ENCODE results near the gene CAV2. TPM values are rescaled to one million over a fixed set of nuclear protein-coding genes. Genes with fewer than 3 reads are reported as not detected.
A peak's percentile ranks its signal among the peaks of the same experiment; 100 is the strongest.

Gene CAV2
- total RNA-seq = 81.6 and 86.8 TPM in 2 replicates
- long read RNA-seq, transcript CAV2-214 (2 exons, 787 nt) = minor isoform, 15 of 611 reads
- long read RNA-seq, transcript CAV2-201 (3 exons, 3,301 nt) = major isoform, 574 of 611 reads
- long read RNA-seq, partial matches to known transcripts = 8 of 611 reads
- long read RNA-seq, other reads (novel, unspliced or antisense) = 7 of 611 reads

- DNase-seq (ENCODE audit: extremely low spot score, unreplicated experiment) = peak; percentile 87
- Mint-ChIP-seq H3K27me3 (ENCODE audit: unreplicated experiment) (no peaks in the 10 kb centered on the region), H3K4me1 (ENCODE audit: unreplicated experiment) (peaks cover 37% of the 10 kb centered on the region), H3K4me3 (ENCODE audit: unreplicated experiment) (peak within 1 kb of the TSS; percentile 95), H3K9me3 (ENCODE audit: unreplicated experiment) (peaks cover 5% of the 10 kb centered on the region), H3K36me3 (ENCODE audit: unreplicated experiment) (no peaks in the 10 kb centered on the region), H3K27ac (ENCODE audit: unreplicated experiment) (peak within 1 kb of the TSS; percentile 91)
- TF ChIP-seq, protein P1, sequence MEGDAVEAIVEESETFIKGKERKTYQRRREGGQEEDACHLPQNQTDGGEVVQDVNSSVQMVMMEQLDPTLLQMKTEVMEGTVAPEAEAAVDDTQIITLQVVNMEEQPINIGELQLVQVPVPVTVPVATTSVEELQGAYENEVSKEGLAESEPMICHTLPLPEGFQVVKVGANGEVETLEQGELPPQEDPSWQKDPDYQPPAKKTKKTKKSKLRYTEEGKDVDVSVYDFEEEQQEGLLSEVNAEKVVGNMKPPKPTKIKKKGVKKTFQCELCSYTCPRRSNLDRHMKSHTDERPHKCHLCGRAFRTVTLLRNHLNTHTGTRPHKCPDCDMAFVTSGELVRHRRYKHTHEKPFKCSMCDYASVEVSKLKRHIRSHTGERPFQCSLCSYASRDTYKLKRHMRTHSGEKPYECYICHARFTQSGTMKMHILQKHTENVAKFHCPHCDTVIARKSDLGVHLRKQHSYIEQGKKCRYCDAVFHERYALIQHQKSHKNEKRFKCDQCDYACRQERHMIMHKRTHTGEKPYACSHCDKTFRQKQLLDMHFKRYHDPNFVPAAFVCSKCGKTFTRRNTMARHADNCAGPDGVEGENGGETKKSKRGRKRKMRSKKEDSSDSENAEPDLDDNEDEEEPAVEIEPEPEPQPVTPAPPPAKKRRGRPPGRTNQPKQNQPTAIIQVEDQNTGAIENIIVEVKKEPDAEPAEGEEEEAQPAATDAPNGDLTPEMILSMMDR (IDR thresholded peaks at IDR 0.05) = no peak
Measured at GRCh38 chr7:116499168-116500077, at the start of gene CAV2. Gene CAV2, plus strand, starts transcription at chr7:116499738. Its CDS starts 44 bp downstream, at chr7:116499782.

DNA sequence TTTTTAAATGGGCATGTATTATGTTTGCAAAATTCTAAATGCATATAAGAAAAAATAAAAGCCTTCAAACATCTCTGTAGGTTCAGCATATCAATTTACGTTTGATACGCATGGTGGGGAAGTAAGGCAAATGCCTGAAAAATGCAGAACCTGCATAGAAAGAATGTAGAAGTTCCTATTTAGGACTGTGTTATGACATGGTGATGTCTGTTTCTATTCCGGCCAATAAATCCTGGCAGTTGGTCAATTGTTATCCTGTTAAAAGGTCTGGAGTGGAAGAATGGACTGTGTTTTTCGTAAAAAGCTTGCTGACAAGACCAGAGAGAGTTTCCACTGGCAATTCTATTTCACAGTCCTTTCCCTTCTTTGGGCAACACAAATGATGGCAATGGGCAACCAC, 49.6 kb upstream of the CAV2 start:
- Mint-ChIP-seq H3K27ac (ENCODE audit: unreplicated experiment) (no peak overlapping the region), H3K9me3 (ENCODE audit: unreplicated experiment) (no peaks in the 10 kb centered on the region), H3K4me3 (ENCODE audit: unreplicated experiment) (no peak overlapping the region), H3K36me3 (ENCODE audit: unreplicated experiment) (no peaks in the 10 kb centered on the region), H3K4me1 (ENCODE audit: unreplicated experiment) (peaks cover 43% of the 10 kb centered on the region), H3K27me3 (ENCODE audit: unreplicated experiment) (no peaks in the 10 kb centered on the region)
- DNase-seq (ENCODE audit: extremely low spot score, unreplicated experiment) = no peak
- TF ChIP-seq, protein P1 (IDR thresholded peaks at IDR 0.05) = no peak

DNA sequence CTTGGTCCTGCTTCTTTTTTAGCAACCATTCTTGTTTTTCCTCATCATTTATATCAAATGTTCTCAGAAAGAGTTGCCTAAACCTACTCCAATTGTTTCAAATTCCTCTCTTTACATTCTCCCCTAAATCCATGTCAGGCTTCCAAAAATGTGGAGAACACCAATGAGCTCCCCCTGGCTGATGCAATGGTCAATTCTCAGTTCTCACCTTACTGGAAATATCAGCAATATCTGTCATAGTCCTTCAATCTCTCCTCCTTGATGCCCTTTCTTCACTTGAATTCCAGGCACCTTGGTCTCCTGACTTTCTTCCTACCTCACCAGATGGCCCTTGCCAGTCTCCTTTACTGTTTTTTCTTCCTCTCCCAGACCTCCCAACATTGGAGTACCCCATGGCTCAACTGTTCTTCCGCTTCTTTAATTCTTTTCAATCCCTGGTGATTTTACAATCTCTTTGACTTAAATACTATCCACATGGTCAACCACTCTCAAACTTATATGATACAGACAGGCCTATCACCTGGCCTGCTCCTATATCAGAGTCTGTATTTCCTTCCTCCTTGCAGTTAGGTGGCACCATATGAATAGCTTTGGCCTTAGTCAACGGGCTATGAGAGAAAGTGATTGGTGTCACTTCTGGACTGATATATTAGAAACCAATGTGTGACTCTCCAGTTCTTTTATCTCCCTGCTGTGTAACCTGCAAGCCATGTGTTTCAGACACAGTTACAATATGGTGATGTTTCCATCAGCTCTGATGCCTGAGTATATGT, 47.4 kb upstream of the CAV2 start:
- no peaks in the 10 kb centered on the region for H3K36me3 Mint-ChIP-seq (ENCODE audit: unreplicated experiment)
- no peak overlapping the region for H3K27ac Mint-ChIP-seq (ENCODE audit: unreplicated experiment)
- H3K4me1 Mint-ChIP-seq (ENCODE audit: unreplicated experiment) = peaks cover 36% of the 10 kb centered on the region
- no peaks in the 10 kb centered on the region for H3K9me3 Mint-ChIP-seq (ENCODE audit: unreplicated experiment)
- TF ChIP-seq, protein P1 (IDR thresholded peaks at IDR 0.05) = peak; percentile 12
- no peak overlapping the region for H3K4me3 Mint-ChIP-seq (ENCODE audit: unreplicated experiment)
- DNase-seq (ENCODE audit: extremely low spot score, unreplicated experiment) = no peak
- no peaks in the 10 kb centered on the region for H3K27me3 Mint-ChIP-seq (ENCODE audit: unreplicated experiment)

GRCh38 chr7:116454377-116454776, 45.2 kb upstream of the CAV2 start:
- DNase-seq (ENCODE audit: extremely low spot score, unreplicated experiment) = no peak
- TF ChIP-seq, protein P1 (IDR thresholded peaks at IDR 0.05) = no peak
- Mint-ChIP-seq H3K4me3 (ENCODE audit: unreplicated experiment) (no peak overlapping the region), H3K9me3 (ENCODE audit: unreplicated experiment) (no peaks in the 10 kb centered on the region), H3K36me3 (ENCODE audit: unreplicated experiment) (no peaks in the 10 kb centered on the region), H3K27me3 (ENCODE audit: unreplicated experiment) (no peaks in the 10 kb centered on the region), H3K27ac (ENCODE audit: unreplicated experiment) (no peak overlapping the region), H3K4me1 (ENCODE audit: unreplicated experiment) (peaks cover 16% of the 10 kb centered on the region)
